SK-MEL-5 (cell line): ENCODE data around the gene REXO5. TPM values are rescaled to one million over a fixed set of nuclear protein-coding genes. Genes with fewer than 3 reads are reported as not detected.
"Not testable (repeated sequence)": the region's sequence is repeated elsewhere in the genome, so short reads cannot be mapped to it uniquely, and the experiment has no call there.

Source experiments
- DNase-seq: peaks from one replicate; pipeline ENCODE4 v3.0.0-alpha.2; 2016; ENCODE audit warnings: low read depth, low spot score
- in situ Hi-C: cut with HindIII; loops from 2 replicates; pipeline ENCODE4 v1.10.0; 2016; ENCODE audit warnings: low sequenced_read_pairs, high pct_unique_total_duplicates, low pct_unique_long_range_greater_than_20kb
- polyA plus RNA-seq, 2 experiments: library from polyadenylated mRNA; depleted of rRNA; stranded (reverse); fragments of >200 nt; gene quantifications; 2 replicates each; pipeline ENCODE4 v1.2.3, GENCODE V29; 2015
- total RNA-seq: library from RNA; depleted of rRNA; stranded (reverse); fragments of >200 nt; shearing (Covaris generic); gene quantifications from 2 replicates; pipeline ENCODE4 v1.2.3, GENCODE V29; 2014; rRNA removed

REXO5 gene
- total RNA-seq, result 3.9 and 5.7 TPM in 2 replicates
- 3.6 and 5.9 TPM in 2 replicates for polyA plus RNA-seq (2015; cell fraction: cytosol; rRNA removed)
- polyA plus RNA-seq (2015; cell fraction: nucleus; rRNA removed), result 18.9 and 20.5 TPM in 2 replicates

GRCh38 chr16:20806168-20807050 lies at the start of gene REXO5, which contains the start of gene ERI2:
Gene REXO5, plus strand, starts transcription at chr16:20806527. Its CDS starts 427 bp downstream, at chr16:20806954.
Gene ERI2, minus strand, starts transcription at chr16:20806472. Its CDS starts 42 bp downstream, at chr16:20806430.
- peak; percentile 94 for DNase-seq
- in situ Hi-C loops, result no loop called here

GRCh38 chr16:20760346-20760745 lies 46.0 kb upstream of the REXO5 start:
- in situ Hi-C loops, result no loop called here
- DNase-seq, result no peak

- in situ Hi-C loops, result no loop called here
- DNase-seq, result no peak
Measured at GRCh38 chr16:20761175-20761574, 45.2 kb upstream of the REXO5 start.

GRCh38 chr16:20762404-20763123 lies 43.8 kb upstream of the REXO5 start:
- in situ Hi-C loops, result no loop called here
- no peak for DNase-seq

GRCh38 chr16:20763461-20764232 lies 42.7 kb upstream of the REXO5 start, which contains the start of gene ACSM3:
Gene ACSM3, plus strand, starts transcription at chr16:20764014. Its CDS starts 6,021 bp downstream, at chr16:20770035.
- in situ Hi-C loops, result no loop called here
- DNase-seq, result peak; percentile 80

- DNase-seq, result not testable (repeated sequence)
Measured at GRCh38 chr16:20764448-20764847, 41.9 kb upstream of the REXO5 start.

GRCh38 chr16:20765732-20766131 lies 40.6 kb upstream of the REXO5 start:
- in situ Hi-C loops, result no loop called here
- DNase-seq, result no peak

More at GRCh38 chr16:20764448-20764847, 41.9 kb upstream of the REXO5 start:
- in situ Hi-C loops, result not testable (repeated sequence)

GRCh38 chr16:20766294-20766693 lies 40.0 kb upstream of the REXO5 start:
- in situ Hi-C loops, result no loop called here
- DNase-seq, result no peak

- in situ Hi-C loops, result no loop called here
- DNase-seq, result no peak
Measured at GRCh38 chr16:20767577-20767976, 38.8 kb upstream of the REXO5 start.

- DNase-seq, result no peak
- in situ Hi-C loops, result no loop called here
Measured at GRCh38 chr16:20768121-20768520, 38.2 kb upstream of the REXO5 start.

GRCh38 chr16:20768818-20769217 lies 37.5 kb upstream of the REXO5 start:
- no peak for DNase-seq
- in situ Hi-C loops, result no loop called here

- in situ Hi-C loops, result no loop called here
- DNase-seq, result no peak
Measured at GRCh38 chr16:20773679-20774078, 32.6 kb upstream of the REXO5 start.

GRCh38 chr16:20774703-20775362 lies 31.5 kb upstream of the REXO5 start:
- peak; percentile 83 for DNase-seq
- in situ Hi-C loops, result no loop called here

GRCh38 chr16:20781697-20782096 lies 24.6 kb upstream of the REXO5 start:
- in situ Hi-C loops, result no loop called here
- DNase-seq, result no peak

GRCh38 chr16:20782470-20782869 lies 23.9 kb upstream of the REXO5 start:
- no peak for DNase-seq
- in situ Hi-C loops, result no loop called here

- DNase-seq, result no peak
- in situ Hi-C loops, result no loop called here
Measured at GRCh38 chr16:20784204-20784603, 22.1 kb upstream of the REXO5 start.

GRCh38 chr16:20789130-20789529 lies 17.2 kb upstream of the REXO5 start:
- no peak for DNase-seq
- in situ Hi-C loops, result no loop called here
